AG08395 (cell line): ENCODE results near the gene FAM184A.

Experiments
- DNase-seq: peaks from one replicate; pipeline ENCODE4 v3.0.0; 2012; ENCODE audit warnings: mixed read lengths, low spot score

FAM184A gene

DNA sequence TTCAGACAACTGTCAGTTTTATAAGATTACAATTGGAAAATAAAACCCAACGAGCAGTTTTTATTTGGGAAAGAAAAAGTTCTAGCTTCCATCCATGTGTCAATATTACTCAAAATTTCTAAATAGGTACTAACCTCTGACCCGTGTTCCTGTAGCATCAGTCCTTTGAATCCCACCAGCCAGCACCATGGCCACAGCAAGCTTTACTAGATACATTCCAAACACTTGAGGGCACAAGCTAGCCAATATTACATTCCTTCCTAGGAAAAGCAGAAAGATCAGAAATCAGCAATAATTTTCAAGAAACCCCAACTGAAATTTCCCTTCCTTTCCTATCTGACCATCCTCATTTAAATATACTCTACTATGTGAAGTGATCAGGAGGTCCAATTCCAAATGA is 165.3 kb downstream of the FAM184A start:
- DNase-seq, result no peak

DNA sequence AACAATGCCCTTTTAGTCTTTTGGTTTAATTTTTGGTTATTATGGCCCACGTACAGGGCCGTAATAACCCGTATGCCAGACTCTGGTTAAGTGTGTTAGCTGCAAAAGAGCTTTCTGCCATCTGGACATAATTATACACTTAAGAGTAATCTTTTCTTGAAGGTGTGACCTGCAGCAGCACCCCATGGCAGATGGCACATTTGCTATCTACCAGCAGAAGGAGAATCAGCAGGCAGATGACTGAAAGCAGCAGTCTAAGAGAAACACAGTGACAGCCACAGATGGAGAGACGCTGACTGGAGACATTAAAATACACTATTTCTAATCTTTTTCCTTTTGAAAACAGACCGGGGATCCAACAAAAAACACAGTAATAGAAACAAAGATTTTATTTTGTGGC is 165.8 kb downstream of the FAM184A start:
- no peak for DNase-seq
